Retinal pigment epithelial cell (primary cell): ENCODE measurements around the gene RTL10.

Source experiments
- DNase-seq: peaks from one replicate; pipeline ENCODE4 v3.0.0-alpha.2; 2010; ENCODE audit warnings: low read depth
- H3K4me3 ChIP-seq: 2 replicates; pipeline ENCODE4 v1.5.1; 2011; ENCODE audit warnings: mild to moderate bottlenecking, low read length, control low read depth, moderate library complexity
- TF ChIP-seq, protein P1 (sequence below): conservative IDR thresholded peaks from 2 replicates; pipeline ENCODE4 v1.5.1; 2011; ENCODE audit warnings: low read depth, low read length, control low read depth, inconsistent platforms

The RTL10 gene, protein sequence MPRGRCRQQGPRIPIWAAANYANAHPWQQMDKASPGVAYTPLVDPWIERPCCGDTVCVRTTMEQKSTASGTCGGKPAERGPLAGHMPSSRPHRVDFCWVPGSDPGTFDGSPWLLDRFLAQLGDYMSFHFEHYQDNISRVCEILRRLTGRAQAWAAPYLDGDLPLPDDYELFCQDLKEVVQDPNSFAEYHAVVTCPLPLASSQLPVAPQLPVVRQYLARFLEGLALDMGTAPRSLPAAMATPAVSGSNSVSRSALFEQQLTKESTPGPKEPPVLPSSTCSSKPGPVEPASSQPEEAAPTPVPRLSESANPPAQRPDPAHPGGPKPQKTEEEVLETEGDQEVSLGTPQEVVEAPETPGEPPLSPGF

DNA sequence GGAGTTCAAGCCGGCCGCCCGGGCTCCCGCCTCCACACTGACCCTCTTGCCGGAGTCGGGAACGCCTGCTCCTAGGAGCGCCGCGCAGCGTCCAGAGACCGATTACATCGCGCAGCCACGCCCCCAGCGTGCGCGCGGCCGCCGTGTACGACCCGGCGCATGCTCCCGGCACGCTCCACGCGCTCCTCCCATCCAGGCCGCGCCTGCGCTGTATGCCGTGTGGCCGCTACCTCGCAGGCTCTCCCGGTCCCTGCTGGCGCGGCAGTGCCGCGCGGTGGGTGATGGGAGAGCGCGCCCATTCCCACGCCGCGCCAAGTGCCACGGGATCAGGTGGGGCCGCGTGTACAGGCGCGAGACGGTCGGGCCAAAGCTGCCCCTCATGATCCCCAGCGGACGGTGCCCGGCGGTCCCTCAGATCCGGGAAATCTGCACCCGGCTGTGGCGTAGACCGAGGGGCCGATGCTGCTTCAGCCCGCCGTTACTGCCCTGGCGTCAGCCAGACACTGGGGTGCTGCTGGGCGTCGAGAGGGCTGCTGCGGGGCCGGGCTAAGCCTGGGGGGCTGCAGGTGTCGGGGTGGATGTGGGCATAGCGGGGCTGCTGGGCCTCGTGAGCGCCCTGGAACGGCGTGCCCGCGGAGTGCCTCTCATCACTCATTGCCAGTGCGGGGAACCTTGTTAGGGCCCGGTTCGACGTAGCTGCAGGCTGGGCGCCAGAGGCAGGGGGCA, at the start of gene RTL10, which contains the start of gene GNB1L:
Gene RTL10 (minus strand): TSS at position 97 of the 726 bp plus-strand sequence. CDS start 2,613 bp downstream, outside the sequence.
Gene GNB1L (minus strand): TSS at position 97 of the 726 bp plus-strand sequence. CDS start 33,519 bp downstream, outside the sequence.
- peak within 1 kb of the TSS; percentile 85 for H3K4me3 ChIP-seq
- peak; percentile 85 for DNase-seq
- TF ChIP-seq, protein P1, sequence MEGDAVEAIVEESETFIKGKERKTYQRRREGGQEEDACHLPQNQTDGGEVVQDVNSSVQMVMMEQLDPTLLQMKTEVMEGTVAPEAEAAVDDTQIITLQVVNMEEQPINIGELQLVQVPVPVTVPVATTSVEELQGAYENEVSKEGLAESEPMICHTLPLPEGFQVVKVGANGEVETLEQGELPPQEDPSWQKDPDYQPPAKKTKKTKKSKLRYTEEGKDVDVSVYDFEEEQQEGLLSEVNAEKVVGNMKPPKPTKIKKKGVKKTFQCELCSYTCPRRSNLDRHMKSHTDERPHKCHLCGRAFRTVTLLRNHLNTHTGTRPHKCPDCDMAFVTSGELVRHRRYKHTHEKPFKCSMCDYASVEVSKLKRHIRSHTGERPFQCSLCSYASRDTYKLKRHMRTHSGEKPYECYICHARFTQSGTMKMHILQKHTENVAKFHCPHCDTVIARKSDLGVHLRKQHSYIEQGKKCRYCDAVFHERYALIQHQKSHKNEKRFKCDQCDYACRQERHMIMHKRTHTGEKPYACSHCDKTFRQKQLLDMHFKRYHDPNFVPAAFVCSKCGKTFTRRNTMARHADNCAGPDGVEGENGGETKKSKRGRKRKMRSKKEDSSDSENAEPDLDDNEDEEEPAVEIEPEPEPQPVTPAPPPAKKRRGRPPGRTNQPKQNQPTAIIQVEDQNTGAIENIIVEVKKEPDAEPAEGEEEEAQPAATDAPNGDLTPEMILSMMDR = peak; percentile 10

DNA sequence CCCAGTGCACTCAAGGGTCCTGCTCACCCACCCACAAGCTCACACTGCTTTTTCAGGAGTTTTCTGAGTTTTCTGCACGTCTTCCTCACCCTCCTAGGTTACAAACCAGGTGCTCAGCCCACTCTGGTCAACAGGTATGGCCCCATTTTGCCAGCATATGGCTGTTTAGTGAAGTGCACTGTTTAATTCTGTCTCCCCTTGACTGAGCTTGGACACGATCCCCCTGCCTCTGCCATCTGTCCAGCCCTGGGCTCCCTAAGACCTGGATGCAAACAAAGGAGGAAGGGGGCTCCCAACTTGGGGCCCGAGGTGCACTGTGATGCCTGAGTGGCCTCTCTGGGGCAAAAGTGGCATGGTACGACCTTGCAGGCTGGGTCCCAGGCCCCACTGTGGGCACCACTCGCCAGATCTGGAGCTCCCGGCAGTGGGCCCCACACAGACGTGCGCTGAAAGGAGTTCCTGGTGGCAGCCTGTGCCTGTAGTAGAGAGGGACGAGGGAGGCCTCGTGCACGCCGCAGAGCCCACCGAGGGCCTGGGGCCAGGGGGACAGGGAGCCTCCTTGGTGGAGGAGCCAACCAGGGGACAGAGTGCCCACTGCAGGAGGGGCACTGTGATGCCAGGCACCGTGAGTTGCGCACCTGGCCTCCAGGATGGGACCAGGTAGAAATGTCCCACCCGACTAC, 49.6 kb upstream of the RTL10 start:
- H3K4me3 ChIP-seq = no peak overlapping the region
- DNase-seq = no peak
- TF ChIP-seq, protein P1 = no peak

DNA sequence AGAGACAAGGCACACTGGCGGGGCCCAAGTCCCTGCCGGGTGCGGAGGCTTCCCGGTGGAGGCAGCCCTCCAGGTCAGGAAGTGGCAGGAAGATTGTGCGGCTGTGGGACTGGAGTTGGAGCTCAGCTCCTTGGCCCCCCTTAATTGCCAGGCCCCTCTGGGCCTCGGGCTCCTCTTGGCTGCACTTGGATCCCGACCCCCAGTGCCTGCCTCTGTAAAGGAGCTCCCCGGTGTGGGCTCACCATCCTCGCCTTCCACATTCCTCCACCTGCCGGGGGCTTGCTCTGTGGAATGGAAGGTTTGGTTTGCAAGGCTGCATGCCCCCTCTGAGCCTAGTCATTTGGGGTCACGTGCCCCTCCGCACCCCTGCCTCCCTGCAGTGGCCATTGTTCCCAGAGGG, 48.8 kb upstream of the RTL10 start:
- TF ChIP-seq, protein P1 = no peak

DNA sequence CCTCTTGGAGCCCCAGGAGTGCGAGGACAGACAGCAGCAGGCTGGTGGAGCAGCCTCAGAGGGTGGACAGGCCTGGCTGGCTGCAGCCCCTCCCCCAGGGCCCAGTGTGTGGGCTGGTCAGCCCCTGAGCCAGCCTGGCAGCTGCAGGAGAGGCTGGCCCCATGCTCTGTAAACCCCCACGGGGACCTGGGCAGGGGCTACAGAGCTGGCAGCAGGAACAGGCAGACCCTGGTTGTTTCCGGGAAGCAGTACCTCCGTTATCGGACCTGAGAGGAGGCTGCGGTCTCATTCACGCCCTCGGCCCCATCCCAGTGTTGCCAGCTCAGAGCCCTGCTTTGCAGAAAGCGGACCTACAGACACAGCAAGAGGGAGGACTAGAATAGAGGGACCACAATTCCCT, 48.4 kb upstream of the RTL10 start:
- no peak overlapping the region for H3K4me3 ChIP-seq
- TF ChIP-seq, protein P1 = no peak
- DNase-seq = no peak

More for the DNA sequence above, 48.8 kb upstream of the RTL10 start:
- no peak for DNase-seq
- H3K4me3 ChIP-seq = no peak overlapping the region

DNA sequence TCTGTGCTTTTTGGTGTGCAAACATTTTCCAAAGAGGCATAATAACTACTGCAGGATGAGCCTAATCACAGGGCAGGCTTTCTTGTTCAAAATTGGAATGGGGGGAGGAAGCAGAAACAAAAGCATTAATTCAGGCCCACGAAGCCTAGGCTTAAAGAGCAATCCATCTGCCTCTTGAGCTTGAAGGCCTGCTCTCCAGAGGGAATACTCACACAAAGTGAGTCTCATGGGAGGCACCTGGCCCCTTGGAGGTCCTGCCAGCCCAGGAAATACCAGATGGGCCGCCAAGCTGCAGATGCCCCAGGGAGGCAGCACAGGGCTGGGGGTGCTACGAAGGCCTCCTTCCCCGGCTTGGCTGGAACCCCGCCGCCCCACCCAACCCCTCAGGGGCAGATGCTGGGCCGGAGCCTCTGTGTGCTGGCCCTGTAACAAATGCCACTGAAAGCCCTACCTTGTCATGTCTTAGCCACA, 47.6 kb upstream of the RTL10 start:
- H3K4me3 ChIP-seq = no peak overlapping the region
- TF ChIP-seq, protein P1 = no peak
- no peak for DNase-seq

DNA sequence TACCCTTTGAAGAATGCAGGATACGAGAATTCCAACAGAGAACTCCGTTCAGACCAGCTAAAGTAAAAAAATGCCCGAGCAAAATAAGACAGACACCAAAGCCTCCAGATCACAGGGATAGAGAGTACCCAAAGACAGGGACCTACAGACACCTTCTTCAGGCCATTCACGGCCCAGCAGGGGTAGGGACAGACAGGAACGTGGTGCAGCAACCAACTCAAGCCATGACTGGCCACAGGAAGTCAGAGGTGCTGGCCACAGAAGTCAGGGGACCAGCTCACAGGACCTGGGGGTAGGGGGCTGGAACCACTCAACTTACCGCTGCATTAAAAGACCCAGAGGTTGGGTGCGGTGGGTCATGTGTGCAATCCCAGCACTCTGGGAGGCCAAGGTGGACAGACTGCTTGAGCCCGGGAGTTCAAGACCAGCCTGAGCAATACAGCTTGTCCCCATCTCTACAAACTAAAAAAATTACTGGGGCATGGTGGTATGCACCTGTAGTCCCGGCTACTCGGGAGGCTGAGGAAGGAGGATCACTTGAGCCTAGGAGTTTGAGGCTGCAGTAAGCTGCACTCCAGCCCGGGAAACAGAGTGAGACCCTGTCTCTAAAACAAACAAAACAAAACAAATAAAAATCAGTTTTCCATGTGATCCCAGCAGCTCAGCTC, 47.0 kb upstream of the RTL10 start:
- DNase-seq = no peak
- H3K4me3 ChIP-seq = no peak overlapping the region
- TF ChIP-seq, protein P1 = no peak
